WTC11 (cell line): Measurements from ENCODE around the gene KHSRP.

Experiments
- ZNF232 ChIP-seq: sonication (generic); formaldehyde crosslinking; IDR thresholded peaks from 2 replicates; pipeline ENCODE4 v1.8.0; 2022; ENCODE audit warnings: mild to moderate bottlenecking, missing genetic modification reagents
- TF ChIP-seq, protein P1 (sequence below): sonication (generic); formaldehyde crosslinking; IDR thresholded peaks from 2 replicates; pipeline ENCODE4 v1.8.0; 2023; ENCODE audit warnings: missing genetic modification reagents, mild to moderate bottlenecking, borderline replicate concordance
- TF ChIP-seq, protein P2 (sequence below): fragments of 200-600 bp; IDR thresholded peaks from 2 replicates; pipeline ENCODE4 v1.8.0; 2022; ENCODE audit warnings: antibody characterized with exemption
- TF ChIP-seq, protein P3 (sequence below): fragments of 250-450 bp; sonication (Bioruptor Pico); IDR thresholded peaks from 2 replicates; pipeline ENCODE4 v1.9.0; 2021; ENCODE audit warnings: mild to moderate bottlenecking
- TF ChIP-seq, protein P4 (sequence below): sonication (generic); formaldehyde crosslinking; IDR thresholded peaks from 2 replicates; pipeline ENCODE4 v1.8.1; 2022; ENCODE audit warnings: mild to moderate bottlenecking, moderate library complexity, missing genetic modification reagents
- TF ChIP-seq, protein P5 (sequence below): fragments of 250-450 bp; sonication (Bioruptor Pico); IDR thresholded peaks from 2 replicates; pipeline ENCODE4 v1.9.0; 2021; ENCODE audit warnings: mild to moderate bottlenecking, borderline replicate concordance
- TF ChIP-seq, protein P6 (sequence below): sonication (generic); formaldehyde crosslinking; IDR thresholded peaks from 2 replicates; pipeline ENCODE4 v1.8.0; 2022; ENCODE audit warnings: mild to moderate bottlenecking, missing genetic modification reagents

DNA sequence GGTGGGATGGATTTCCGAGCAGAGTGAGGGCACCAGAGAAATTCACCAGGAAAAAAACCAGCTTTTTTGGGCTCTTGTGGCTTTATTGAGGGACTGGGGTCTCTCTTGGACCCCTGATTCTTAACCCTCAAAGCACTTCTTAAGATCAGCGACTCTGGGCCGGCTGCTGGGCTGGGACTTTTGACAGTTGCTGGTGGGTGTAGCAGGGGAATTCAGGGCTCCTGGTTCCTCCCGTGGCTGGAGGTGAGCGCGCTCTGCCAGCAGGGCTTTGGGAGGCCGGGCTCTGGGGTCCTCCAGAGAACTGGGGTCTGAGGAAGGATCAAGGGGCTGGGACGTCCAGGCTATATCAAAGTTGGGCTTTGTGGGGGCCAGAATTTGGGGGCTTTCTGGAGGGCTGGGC is 42.8 kb upstream of the KHSRP start:
- TF ChIP-seq, protein P1, sequence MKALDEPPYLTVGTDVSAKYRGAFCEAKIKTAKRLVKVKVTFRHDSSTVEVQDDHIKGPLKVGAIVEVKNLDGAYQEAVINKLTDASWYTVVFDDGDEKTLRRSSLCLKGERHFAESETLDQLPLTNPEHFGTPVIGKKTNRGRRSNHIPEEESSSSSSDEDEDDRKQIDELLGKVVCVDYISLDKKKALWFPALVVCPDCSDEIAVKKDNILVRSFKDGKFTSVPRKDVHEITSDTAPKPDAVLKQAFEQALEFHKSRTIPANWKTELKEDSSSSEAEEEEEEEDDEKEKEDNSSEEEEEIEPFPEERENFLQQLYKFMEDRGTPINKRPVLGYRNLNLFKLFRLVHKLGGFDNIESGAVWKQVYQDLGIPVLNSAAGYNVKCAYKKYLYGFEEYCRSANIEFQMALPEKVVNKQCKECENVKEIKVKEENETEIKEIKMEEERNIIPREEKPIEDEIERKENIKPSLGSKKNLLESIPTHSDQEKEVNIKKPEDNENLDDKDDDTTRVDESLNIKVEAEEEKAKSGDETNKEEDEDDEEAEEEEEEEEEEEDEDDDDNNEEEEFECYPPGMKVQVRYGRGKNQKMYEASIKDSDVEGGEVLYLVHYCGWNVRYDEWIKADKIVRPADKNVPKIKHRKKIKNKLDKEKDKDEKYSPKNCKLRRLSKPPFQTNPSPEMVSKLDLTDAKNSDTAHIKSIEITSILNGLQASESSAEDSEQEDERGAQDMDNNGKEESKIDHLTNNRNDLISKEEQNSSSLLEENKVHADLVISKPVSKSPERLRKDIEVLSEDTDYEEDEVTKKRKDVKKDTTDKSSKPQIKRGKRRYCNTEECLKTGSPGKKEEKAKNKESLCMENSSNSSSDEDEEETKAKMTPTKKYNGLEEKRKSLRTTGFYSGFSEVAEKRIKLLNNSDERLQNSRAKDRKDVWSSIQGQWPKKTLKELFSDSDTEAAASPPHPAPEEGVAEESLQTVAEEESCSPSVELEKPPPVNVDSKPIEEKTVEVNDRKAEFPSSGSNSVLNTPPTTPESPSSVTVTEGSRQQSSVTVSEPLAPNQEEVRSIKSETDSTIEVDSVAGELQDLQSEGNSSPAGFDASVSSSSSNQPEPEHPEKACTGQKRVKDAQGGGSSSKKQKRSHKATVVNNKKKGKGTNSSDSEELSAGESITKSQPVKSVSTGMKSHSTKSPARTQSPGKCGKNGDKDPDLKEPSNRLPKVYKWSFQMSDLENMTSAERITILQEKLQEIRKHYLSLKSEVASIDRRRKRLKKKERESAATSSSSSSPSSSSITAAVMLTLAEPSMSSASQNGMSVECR (CRISPR knock-in tag): no peak
- TF ChIP-seq, protein P2, sequence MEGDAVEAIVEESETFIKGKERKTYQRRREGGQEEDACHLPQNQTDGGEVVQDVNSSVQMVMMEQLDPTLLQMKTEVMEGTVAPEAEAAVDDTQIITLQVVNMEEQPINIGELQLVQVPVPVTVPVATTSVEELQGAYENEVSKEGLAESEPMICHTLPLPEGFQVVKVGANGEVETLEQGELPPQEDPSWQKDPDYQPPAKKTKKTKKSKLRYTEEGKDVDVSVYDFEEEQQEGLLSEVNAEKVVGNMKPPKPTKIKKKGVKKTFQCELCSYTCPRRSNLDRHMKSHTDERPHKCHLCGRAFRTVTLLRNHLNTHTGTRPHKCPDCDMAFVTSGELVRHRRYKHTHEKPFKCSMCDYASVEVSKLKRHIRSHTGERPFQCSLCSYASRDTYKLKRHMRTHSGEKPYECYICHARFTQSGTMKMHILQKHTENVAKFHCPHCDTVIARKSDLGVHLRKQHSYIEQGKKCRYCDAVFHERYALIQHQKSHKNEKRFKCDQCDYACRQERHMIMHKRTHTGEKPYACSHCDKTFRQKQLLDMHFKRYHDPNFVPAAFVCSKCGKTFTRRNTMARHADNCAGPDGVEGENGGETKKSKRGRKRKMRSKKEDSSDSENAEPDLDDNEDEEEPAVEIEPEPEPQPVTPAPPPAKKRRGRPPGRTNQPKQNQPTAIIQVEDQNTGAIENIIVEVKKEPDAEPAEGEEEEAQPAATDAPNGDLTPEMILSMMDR: no peak
- TF ChIP-seq, protein P3, sequence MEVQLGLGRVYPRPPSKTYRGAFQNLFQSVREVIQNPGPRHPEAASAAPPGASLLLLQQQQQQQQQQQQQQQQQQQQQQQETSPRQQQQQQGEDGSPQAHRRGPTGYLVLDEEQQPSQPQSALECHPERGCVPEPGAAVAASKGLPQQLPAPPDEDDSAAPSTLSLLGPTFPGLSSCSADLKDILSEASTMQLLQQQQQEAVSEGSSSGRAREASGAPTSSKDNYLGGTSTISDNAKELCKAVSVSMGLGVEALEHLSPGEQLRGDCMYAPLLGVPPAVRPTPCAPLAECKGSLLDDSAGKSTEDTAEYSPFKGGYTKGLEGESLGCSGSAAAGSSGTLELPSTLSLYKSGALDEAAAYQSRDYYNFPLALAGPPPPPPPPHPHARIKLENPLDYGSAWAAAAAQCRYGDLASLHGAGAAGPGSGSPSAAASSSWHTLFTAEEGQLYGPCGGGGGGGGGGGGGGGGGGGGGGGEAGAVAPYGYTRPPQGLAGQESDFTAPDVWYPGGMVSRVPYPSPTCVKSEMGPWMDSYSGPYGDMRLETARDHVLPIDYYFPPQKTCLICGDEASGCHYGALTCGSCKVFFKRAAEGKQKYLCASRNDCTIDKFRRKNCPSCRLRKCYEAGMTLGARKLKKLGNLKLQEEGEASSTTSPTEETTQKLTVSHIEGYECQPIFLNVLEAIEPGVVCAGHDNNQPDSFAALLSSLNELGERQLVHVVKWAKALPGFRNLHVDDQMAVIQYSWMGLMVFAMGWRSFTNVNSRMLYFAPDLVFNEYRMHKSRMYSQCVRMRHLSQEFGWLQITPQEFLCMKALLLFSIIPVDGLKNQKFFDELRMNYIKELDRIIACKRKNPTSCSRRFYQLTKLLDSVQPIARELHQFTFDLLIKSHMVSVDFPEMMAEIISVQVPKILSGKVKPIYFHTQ (CRISPR knock-in tag): no peak
- TF ChIP-seq, protein P4, sequence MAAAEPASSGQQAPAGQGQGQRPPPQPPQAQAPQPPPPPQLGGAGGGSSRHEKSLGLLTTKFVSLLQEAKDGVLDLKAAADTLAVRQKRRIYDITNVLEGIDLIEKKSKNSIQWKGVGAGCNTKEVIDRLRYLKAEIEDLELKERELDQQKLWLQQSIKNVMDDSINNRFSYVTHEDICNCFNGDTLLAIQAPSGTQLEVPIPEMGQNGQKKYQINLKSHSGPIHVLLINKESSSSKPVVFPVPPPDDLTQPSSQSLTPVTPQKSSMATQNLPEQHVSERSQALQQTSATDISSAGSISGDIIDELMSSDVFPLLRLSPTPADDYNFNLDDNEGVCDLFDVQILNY (CRISPR knock-in tag): no peak
- TF ChIP-seq, protein P5, sequence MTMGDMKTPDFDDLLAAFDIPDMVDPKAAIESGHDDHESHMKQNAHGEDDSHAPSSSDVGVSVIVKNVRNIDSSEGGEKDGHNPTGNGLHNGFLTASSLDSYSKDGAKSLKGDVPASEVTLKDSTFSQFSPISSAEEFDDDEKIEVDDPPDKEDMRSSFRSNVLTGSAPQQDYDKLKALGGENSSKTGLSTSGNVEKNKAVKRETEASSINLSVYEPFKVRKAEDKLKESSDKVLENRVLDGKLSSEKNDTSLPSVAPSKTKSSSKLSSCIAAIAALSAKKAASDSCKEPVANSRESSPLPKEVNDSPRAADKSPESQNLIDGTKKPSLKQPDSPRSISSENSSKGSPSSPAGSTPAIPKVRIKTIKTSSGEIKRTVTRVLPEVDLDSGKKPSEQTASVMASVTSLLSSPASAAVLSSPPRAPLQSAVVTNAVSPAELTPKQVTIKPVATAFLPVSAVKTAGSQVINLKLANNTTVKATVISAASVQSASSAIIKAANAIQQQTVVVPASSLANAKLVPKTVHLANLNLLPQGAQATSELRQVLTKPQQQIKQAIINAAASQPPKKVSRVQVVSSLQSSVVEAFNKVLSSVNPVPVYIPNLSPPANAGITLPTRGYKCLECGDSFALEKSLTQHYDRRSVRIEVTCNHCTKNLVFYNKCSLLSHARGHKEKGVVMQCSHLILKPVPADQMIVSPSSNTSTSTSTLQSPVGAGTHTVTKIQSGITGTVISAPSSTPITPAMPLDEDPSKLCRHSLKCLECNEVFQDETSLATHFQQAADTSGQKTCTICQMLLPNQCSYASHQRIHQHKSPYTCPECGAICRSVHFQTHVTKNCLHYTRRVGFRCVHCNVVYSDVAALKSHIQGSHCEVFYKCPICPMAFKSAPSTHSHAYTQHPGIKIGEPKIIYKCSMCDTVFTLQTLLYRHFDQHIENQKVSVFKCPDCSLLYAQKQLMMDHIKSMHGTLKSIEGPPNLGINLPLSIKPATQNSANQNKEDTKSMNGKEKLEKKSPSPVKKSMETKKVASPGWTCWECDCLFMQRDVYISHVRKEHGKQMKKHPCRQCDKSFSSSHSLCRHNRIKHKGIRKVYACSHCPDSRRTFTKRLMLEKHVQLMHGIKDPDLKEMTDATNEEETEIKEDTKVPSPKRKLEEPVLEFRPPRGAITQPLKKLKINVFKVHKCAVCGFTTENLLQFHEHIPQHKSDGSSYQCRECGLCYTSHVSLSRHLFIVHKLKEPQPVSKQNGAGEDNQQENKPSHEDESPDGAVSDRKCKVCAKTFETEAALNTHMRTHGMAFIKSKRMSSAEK (CRISPR knock-in tag): no peak
- TF ChIP-seq, protein P6, sequence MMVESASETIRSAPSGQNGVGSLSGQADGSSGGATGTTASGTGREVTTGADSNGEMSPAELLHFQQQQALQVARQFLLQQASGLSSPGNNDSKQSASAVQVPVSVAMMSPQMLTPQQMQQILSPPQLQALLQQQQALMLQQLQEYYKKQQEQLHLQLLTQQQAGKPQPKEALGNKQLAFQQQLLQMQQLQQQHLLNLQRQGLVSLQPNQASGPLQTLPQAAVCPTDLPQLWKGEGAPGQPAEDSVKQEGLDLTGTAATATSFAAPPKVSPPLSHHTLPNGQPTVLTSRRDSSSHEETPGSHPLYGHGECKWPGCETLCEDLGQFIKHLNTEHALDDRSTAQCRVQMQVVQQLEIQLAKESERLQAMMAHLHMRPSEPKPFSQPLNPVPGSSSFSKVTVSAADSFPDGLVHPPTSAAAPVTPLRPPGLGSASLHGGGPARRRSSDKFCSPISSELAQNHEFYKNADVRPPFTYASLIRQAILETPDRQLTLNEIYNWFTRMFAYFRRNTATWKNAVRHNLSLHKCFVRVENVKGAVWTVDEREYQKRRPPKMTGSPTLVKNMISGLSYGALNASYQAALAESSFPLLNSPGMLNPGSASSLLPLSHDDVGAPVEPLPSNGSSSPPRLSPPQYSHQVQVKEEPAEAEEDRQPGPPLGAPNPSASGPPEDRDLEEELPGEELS (CRISPR knock-in tag): no peak
- no peak for TF ChIP-seq ZNF232 (CRISPR knock-in tag)
